Measurements from ENCODE around the gene COPS9. TPM values are rescaled to one million over a fixed set of nuclear protein-coding genes. Genes with fewer than 3 reads are reported as not detected.
A peak's percentile ranks its signal among the peaks of the same experiment; 100 is the strongest.

The COPS9 gene
- total RNA-seq, 1 donor from 2014 or later, result 39.3 TPM

GRCh38 chr2:240123821-240124650, 12.1 kb downstream of the COPS9 start:
- peak; percentile 11 for DNase-seq (ENCODE audit: low spot score)

DNA sequence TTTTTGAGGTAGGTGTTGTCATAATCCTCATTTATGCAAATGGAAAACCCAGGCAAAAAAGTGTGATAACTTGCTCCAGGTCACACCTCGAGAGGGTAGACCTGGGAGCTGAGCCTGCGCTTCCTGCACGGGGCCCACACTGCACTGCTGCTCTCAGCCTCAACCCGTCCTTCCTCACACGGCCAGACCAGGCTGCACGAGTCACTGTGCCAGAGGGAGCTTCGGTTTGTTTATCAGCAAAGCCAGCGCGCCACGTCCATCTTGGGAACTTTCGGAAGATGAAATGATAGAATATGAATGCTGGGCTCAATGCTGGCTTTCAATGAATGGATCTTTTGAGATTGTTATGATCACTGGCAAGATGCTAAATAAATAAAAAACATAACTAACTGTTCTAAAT, 14.4 kb downstream of the COPS9 start:
- ATAC-seq (no peak), DNase-seq (ENCODE audit: low spot score) (no peak)

More at GRCh38 chr2:240123821-240124650, 12.1 kb downstream of the COPS9 start:
- ATAC-seq, result no peak

- ATAC-seq (no peak), DNase-seq (ENCODE audit: low spot score) (no peak)
Observed at GRCh38 chr2:240121190-240121589, 14.9 kb downstream of the COPS9 start.

- no peak for DNase-seq (ENCODE audit: low spot score)
- ATAC-seq, result no peak
Observed at GRCh38 chr2:240114233-240114632, 21.9 kb downstream of the COPS9 start.

GRCh38 chr2:240112914-240113690, 23.0 kb downstream of the COPS9 start:
- ATAC-seq, result no peak
- no peak for DNase-seq (ENCODE audit: low spot score)

DNA sequence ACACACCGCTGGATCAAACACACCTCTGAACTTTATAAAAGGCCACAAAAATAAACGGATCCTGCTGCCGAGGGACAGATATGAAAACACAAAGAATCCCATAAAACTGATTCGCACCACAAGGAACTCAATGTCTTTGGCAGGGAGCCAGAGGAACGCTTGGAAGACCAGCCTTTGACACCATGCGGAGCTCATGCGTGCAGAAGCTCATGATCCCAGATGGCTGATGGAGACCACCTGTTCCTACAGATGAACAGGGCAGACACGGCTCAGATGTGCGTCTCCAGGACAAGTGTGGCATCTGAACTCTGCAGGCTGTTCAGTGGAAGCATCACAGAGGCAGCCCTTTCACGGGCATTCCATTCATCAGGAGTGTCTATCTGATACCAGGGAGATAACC, 24.9 kb downstream of the COPS9 start:
- no peak for DNase-seq (ENCODE audit: low spot score)
- ATAC-seq, result no peak

- DNase-seq (ENCODE audit: low spot score) (no peak), ATAC-seq (no peak)
Observed at GRCh38 chr2:240109386-240109785, 26.7 kb downstream of the COPS9 start.

DNA sequence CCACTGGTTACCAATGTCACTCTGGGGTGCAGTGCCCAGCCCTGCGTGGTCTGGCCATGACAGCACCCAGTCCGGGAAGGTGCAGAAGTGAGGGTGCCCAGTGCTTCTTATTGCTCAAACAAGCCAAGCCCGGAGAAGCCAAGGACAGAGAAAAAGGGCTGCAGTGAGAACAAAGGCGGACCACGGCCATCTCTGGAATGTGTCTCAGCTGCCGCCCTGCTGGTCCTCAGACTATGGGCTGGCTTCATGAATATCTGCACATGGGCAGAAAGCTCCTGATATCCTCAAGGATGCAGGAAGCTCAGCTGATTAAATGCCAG, 28.7 kb downstream of the COPS9 start:
- ATAC-seq (no peak), DNase-seq (ENCODE audit: low spot score) (no peak)

DNA sequence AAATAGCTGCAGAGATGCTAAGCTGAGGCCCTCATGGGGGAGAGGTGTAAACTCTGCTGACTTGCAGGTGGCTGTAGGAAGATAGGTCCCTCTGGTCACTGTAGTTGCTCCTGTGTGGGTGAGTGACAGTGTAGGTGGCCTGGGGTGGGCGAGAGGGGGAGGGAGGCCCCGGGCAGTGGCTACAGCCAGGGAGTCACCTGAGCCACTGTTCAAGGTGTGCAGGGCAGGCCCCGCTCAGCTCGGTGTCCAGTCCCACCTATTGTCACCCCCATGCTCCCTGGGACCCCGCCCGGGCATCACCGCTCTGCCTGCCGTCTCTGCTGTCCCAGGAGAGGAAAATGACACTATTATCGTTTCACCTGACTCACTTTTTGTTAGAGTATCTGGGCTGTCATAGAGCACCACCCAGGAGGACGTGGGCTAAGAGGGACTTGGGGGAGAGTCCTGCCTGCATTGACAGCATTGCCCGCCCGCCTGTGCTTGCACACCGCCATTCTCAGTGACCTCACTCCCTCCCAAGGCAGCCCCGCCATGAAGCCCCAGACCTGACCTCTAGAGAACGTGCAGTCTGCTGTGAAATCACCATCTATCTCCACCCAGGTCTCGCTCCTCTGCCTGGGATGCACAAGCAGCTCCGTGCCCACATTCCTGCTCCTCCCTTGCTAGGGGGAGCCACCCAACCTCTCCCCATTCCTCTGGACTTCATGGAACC, 29.2 kb downstream of the COPS9 start:
- no peak for ATAC-seq
- DNase-seq (ENCODE audit: low spot score), result no peak

DNA sequence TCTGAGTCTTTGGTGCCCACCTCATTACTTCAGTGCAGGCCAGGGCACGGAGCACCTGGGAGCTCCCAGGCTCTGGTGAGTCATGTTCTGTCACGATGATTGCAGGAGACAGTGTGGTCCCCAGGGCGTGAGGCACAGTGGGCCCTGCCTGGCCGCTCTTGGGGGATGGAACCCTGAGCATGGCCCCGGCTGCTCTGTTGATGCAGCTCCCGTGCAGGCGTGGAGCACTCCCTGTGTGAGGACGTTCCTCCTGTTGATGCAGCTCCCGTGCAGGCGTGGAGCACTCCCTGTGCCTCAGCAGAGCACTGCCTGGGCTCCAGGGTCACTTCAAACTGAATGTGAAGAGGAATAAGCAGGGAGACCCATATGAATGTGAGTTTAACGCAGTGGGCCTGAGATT, 30.1 kb downstream of the COPS9 start:
- ATAC-seq (no peak), DNase-seq (ENCODE audit: low spot score) (no peak)

DNA sequence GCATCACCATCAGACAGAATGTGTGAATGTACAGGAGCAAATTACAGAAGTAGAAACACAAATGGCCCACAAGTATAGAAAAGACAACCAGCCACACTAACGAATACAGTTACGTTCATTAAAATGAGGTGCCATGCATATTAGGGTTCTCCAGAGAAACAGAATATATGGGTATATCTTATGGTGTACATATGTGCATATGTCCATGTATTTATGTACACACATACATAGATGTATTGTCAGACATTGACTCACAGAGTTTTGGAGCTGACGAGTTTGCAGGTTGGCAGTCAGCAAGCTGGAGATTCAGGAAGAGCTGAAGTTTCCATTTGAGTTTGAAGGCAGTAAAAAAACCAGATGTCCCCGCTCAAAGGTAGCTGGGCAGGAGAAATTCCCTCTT, 33.0 kb downstream of the COPS9 start:
- ATAC-seq (no peak), DNase-seq (ENCODE audit: low spot score) (no peak)

- peak; percentile 18 for ATAC-seq
- no peak for DNase-seq (ENCODE audit: low spot score)
Observed at GRCh38 chr2:240098349-240098748, 37.8 kb downstream of the COPS9 start.

DNA sequence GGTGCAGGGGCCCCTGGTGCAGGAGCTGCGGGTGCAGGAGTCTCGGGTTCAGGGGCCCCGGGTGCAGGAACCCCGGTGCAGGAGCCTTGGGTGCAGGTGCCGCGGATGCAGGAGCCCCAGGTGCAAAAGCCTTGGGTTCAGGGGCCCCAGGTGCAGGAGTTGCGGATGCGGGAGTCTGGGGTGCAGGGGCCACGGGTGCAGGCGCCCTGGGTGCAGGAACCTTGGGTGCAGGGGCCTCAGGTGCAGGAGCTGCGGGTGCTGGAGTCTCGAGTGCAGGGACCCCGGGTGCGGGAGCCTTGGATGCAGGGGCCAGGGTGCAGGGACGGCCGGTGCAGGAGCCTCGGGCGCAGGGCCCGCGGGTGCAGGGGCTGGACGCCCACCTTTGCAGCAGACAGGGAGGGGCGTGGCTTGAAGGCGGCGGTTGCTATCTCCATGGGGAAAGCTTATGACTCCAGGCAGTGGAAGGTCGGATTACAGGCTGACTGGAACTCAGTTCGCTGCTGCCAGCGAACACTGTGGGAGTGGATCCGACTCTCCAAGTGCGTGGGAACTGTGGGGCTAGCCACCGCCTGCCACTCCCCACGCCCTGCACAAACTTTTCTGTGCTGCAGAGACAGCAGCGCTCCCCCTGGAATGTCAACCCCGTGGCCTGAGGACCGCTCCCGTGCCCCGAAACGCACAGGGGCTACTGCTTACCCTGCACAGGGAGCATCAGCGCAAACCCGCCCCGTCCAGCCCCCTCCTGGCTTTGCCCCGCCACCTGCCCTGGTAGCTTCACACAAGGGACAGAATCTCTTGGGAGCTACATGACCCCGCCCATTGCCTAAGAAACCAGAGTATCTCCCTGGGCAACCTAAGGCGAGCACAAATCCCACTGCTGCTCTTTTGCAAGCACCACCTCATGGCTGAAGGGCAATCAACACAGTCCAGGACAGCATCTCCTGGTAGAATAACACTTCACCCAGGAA, 40.3 kb downstream of the COPS9 start:
- no peak for ATAC-seq
- no peak for DNase-seq (ENCODE audit: low spot score)

DNA sequence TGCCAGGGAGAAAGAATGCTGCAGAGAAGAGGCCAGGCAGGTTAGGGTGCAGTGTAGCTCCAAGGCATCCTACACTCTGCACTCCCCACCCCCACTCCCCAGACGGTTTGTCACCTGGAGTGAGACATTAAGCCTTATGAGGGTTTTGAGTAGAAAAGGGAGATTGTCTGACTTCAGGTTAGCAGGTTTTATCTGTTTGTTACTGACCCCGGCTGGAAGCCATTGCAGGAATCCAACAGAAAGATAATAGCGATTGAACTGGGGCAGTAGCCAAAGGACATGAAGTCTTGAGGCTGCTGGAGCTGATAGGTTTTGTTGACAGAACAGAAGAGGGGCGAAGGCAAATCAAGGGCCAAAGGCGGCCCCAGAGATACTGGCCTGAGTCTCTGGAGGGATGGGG, 46.8 kb downstream of the COPS9 start:
- no peak for ATAC-seq

GRCh38 chr2:240086563-240086962, 49.5 kb downstream of the COPS9 start:
- ATAC-seq, result no peak

More for the DNA sequence above, 46.8 kb downstream of the COPS9 start:
- no peak for DNase-seq (ENCODE audit: low spot score)

More at GRCh38 chr2:240086563-240086962, 49.5 kb downstream of the COPS9 start:
- DNase-seq (ENCODE audit: low spot score), result no peak

Other genes starting within 250 kb of the COPS9 start
- 126 TPM for gene NDUFA10, start 111.0 kb downstream of the COPS9 start, total RNA-seq
- not detected for gene OR6B2, start 105.9 kb downstream of the COPS9 start, total RNA-seq
- gene OR6B3, start 82.8 kb downstream of the COPS9 start, total RNA-seq, result not detected
- gene OTOS, start 4.4 kb upstream of the COPS9 start, total RNA-seq, result not detected